HG03521 (cell line): ENCODE measurements around the gene SOWAHC.
A peak's percentile ranks its signal among the peaks of the same experiment; 100 is the strongest.
"Not testable (repeated sequence)": the region's sequence is repeated elsewhere in the genome, so short reads cannot be mapped to it uniquely, and the experiment has no call there.

ENCODE experiments used
- ATAC-seq: cut with Tn5 transposase; IDR thresholded peaks from one replicate; pipeline ENCODE4 v1.9.1; 2021; ENCODE audit warnings: mild to moderate bottlenecking, moderate library complexity; ENCODE audit not compliant: unreplicated experiment

Gene SOWAHC

GRCh38 chr2:109614715-109615636 lies 812 bp downstream of the SOWAHC start:
- ATAC-seq = no peak

GRCh38 chr2:109615637-109616144 lies 1.5 kb downstream of the SOWAHC start:
- ATAC-seq = no peak

- ATAC-seq = no peak
These were observed 2.0 kb downstream of the SOWAHC start for GRCh38 chr2:109616184-109616583.

- ATAC-seq = no peak
These were observed 5.0 kb downstream of the SOWAHC start for GRCh38 chr2:109619032-109619615.

GRCh38 chr2:109623297-109623696 lies 9.1 kb downstream of the SOWAHC start:
- no peak for ATAC-seq

GRCh38 chr2:109623923-109624322 lies 9.8 kb downstream of the SOWAHC start:
- ATAC-seq = no peak

GRCh38 chr2:109624339-109624738 lies 10.2 kb downstream of the SOWAHC start:
- no peak for ATAC-seq

- ATAC-seq = not testable (repeated sequence)
These were observed 14.2 kb downstream of the SOWAHC start for GRCh38 chr2:109628321-109628720.

GRCh38 chr2:109629867-109630266 lies 15.7 kb downstream of the SOWAHC start:
- ATAC-seq = no peak

- ATAC-seq = no peak
These were observed 16.6 kb downstream of the SOWAHC start for GRCh38 chr2:109630441-109631430.

- ATAC-seq = no peak
These were observed 17.6 kb downstream of the SOWAHC start for GRCh38 chr2:109631741-109632140.

GRCh38 chr2:109632158-109632789 lies 18.1 kb downstream of the SOWAHC start:
- no peak for ATAC-seq

GRCh38 chr2:109633284-109633961 lies 19.3 kb downstream of the SOWAHC start:
- no peak for ATAC-seq

GRCh38 chr2:109635426-109636304 lies 21.5 kb downstream of the SOWAHC start:
- ATAC-seq = no peak

- ATAC-seq = no peak
These were observed 22.2 kb downstream of the SOWAHC start for GRCh38 chr2:109636317-109636716.

GRCh38 chr2:109637749-109638570 lies 23.8 kb downstream of the SOWAHC start:
- ATAC-seq = peak; percentile 55

GRCh38 chr2:109638795-109639194 lies 24.6 kb downstream of the SOWAHC start:
- no peak for ATAC-seq

- ATAC-seq = not testable (repeated sequence)
These were observed 25.8 kb downstream of the SOWAHC start for GRCh38 chr2:109640000-109640399.
